BE2C (cell line): ENCODE data around the gene KRT71.

Experiments
- DNase-seq: peaks from one replicate; pipeline ENCODE4 v3.0.0-alpha.2; 2020
- H3K27me3 ChIP-seq: fragments of 250-450 bp; sonication (Bioruptor Pico); 2 replicates; pipeline ENCODE4 v1.5.1; 2020; ENCODE audit warnings: mild to moderate bottlenecking
- H3K36me3 ChIP-seq: fragments of 250-450 bp; sonication (Bioruptor Pico); 2 replicates; pipeline ENCODE4 v1.5.1; 2020; ENCODE audit warnings: mild to moderate bottlenecking
- H3K4me1 ChIP-seq: fragments of 250-450 bp; sonication (Bioruptor Pico); 2 replicates; pipeline ENCODE4 v1.5.1; 2020
- H3K4me3 ChIP-seq: 2 replicates; pipeline ENCODE4 v1.5.1; 2011; ENCODE audit warnings: low read depth, low read length
- H3K9me3 ChIP-seq: fragments of 250-450 bp; sonication (Bioruptor Pico); 2 replicates; pipeline ENCODE4 v1.5.1; 2020
- CTCF ChIP-seq: IDR thresholded peaks from 2 replicates; pipeline ENCODE4 v1.5.1; 2012; ENCODE audit warnings: mild to moderate bottlenecking, low read depth, low read length

Gene KRT71

GRCh38 chr12:52524898-52525591, 27.9 kb downstream of the KRT71 start:
- no peak overlapping the region for H3K4me3 ChIP-seq
- H3K4me1 ChIP-seq, result no peaks in the 10 kb centered on the region
- no peaks in the 10 kb centered on the region for H3K36me3 ChIP-seq
- no peak for TF ChIP-seq CTCF
- H3K9me3 ChIP-seq, result no peaks in the 10 kb centered on the region
- DNase-seq, result no peak
- peaks cover 30% of the 10 kb centered on the region for H3K27me3 ChIP-seq

- Histone ChIP-seq H3K27me3 (peaks cover 31% of the 10 kb centered on the region), H3K9me3 (no peaks in the 10 kb centered on the region), H3K4me1 (no peaks in the 10 kb centered on the region), H3K36me3 (no peaks in the 10 kb centered on the region), H3K4me3 (no peak overlapping the region)
- no peak for DNase-seq
- TF ChIP-seq CTCF, result no peak
Measured at GRCh38 chr12:52524241-52524897, 28.6 kb downstream of the KRT71 start.

- DNase-seq, result no peak
- peaks cover 34% of the 10 kb centered on the region for H3K27me3 ChIP-seq
- H3K4me3 ChIP-seq, result no peak overlapping the region
- H3K9me3 ChIP-seq, result no peaks in the 10 kb centered on the region
- H3K4me1 ChIP-seq, result no peaks in the 10 kb centered on the region
- no peaks in the 10 kb centered on the region for H3K36me3 ChIP-seq
- TF ChIP-seq CTCF, result no peak
Measured at GRCh38 chr12:52523824-52524223, 29.1 kb downstream of the KRT71 start.

- TF ChIP-seq CTCF, result no peak
- H3K36me3 ChIP-seq, result no peaks in the 10 kb centered on the region
- no peaks in the 10 kb centered on the region for H3K4me1 ChIP-seq
- H3K27me3 ChIP-seq, result peaks cover 36% of the 10 kb centered on the region
- no peaks in the 10 kb centered on the region for H3K9me3 ChIP-seq
- H3K4me3 ChIP-seq, result no peak overlapping the region
- DNase-seq, result no peak
Measured at GRCh38 chr12:52522346-52523011, 30.5 kb downstream of the KRT71 start.

- Histone ChIP-seq H3K27me3 (peaks cover 36% of the 10 kb centered on the region), H3K4me1 (no peaks in the 10 kb centered on the region), H3K4me3 (no peak overlapping the region), H3K9me3 (no peaks in the 10 kb centered on the region), H3K36me3 (no peaks in the 10 kb centered on the region)
- TF ChIP-seq CTCF, result no peak
- no peak for DNase-seq
Measured at GRCh38 chr12:52521568-52522266, 31.2 kb downstream of the KRT71 start.
